NB4 (cell line): ENCODE results near the gene EFNA2.

Experiments used
- DNase-seq: peaks from one replicate; pipeline ENCODE4 v3.0.0; 2010; ENCODE audit warnings: low read depth
- H3K4me3 ChIP-seq: one replicate; pipeline ENCODE4 v1.5.1; 2011; ENCODE audit warnings: mild to moderate bottlenecking, low read depth, low read length, moderate library complexity
- CTCF ChIP-seq: IDR thresholded peaks from one replicate; pipeline ENCODE4 v1.5.1; 2012; ENCODE audit warnings: low read depth, low read length
- MAX ChIP-seq: IDR thresholded peaks from 2 replicates; pipeline ENCODE4 v1.6.1; 2011; ENCODE audit warnings: low read depth, low read length
- MYC ChIP-seq: IDR thresholded peaks from 2 replicates; pipeline ENCODE4 v1.6.1; 2011; ENCODE audit warnings: low read depth, low read length
- POLR2A ChIP-seq: IDR thresholded peaks from 2 replicates; pipeline ENCODE4 v1.6.1; 2011; ENCODE audit warnings: mild to moderate bottlenecking; ENCODE audit not compliant: insufficient read length; ENCODE audit errors: extremely low read depth

EFNA2 gene

GRCh38 chr19:1286487-1287353, 1.0 kb downstream of the EFNA2 start:
- no peak overlapping the region for H3K4me3 ChIP-seq
- no peak for DNase-seq
- no peak for TF ChIP-seq MAX

GRCh38 chr19:1287354-1288225, 1.9 kb downstream of the EFNA2 start:
- H3K4me3 ChIP-seq: no peak overlapping the region
- DNase-seq: no peak
- TF ChIP-seq MYC: no peak
- no peak for TF ChIP-seq CTCF
- TF ChIP-seq POLR2A: no peak
- no peak for TF ChIP-seq MAX

GRCh38 chr19:1288226-1288612, 2.5 kb downstream of the EFNA2 start:
- TF ChIP-seq MYC (no peak), POLR2A (no peak), CTCF (no peak), MAX (no peak)
- DNase-seq: no peak
- H3K4me3 ChIP-seq: no peak overlapping the region

- no peak for TF ChIP-seq MYC
- no peak for TF ChIP-seq MAX
- no peak for TF ChIP-seq CTCF
- no peak for TF ChIP-seq POLR2A
- H3K4me3 ChIP-seq: no peak overlapping the region
- DNase-seq: no peak
Measured at GRCh38 chr19:1288833-1289685, 3.4 kb downstream of the EFNA2 start.

- no peak for DNase-seq
- H3K4me3 ChIP-seq: no peak overlapping the region
- TF ChIP-seq POLR2A (no peak), MYC (no peak), MAX (no peak), CTCF (no peak)
Measured at GRCh38 chr19:1289686-1290025, 4.0 kb downstream of the EFNA2 start.
